SU-DHL-6 (cell line): Measurements from ENCODE around the gene GPR132.
A peak's percentile ranks its signal among the peaks of the same experiment; 100 is the strongest.

ENCODE experiments used
- H2AFZ ChIP-seq: fragments of 200-600 bp; sonication (generic); 2 replicates; pipeline ENCODE4 v1.6.1; 2014; ENCODE audit warnings: low read depth, mild to moderate bottlenecking, moderate library complexity, mixed read lengths, antibody characterized with exemption, low read length; ENCODE audit not compliant: severe bottlenecking
- H3F3A ChIP-seq: fragments of 200-600 bp; shearing (Covaris generic); 2 replicates; pipeline ENCODE4 v1.6.0; 2016; ENCODE audit warnings: antibody characterized with exemption, mild to moderate bottlenecking; ENCODE audit not compliant: insufficient read depth
- H3K27ac ChIP-seq: fragments of 200-600 bp; sonication (generic); 2 replicates; pipeline ENCODE4 v1.5.1; 2016; ENCODE audit warnings: low read depth, mild to moderate bottlenecking, low read length, moderate library complexity, mixed read lengths
- H3K27me3 ChIP-seq: fragments of 200-600 bp; sonication (generic), shearing (Covaris generic); 2 replicates; pipeline ENCODE4 v1.6.0; 2014; ENCODE audit warnings: mild to moderate bottlenecking, low read length
- H3K36me3 ChIP-seq: fragments of 200-600 bp; sonication (generic); 2 replicates; pipeline ENCODE4 v1.6.1; 2014; ENCODE audit warnings: mild to moderate bottlenecking, low read length, mixed read lengths
- H3K4me2 ChIP-seq: fragments of 300-600, 200-600 bp; shearing (Covaris generic), sonication (generic); 2 replicates; pipeline ENCODE4 v1.6.0; 2014; ENCODE audit warnings: low read length, low read depth, mild to moderate bottlenecking; ENCODE audit not compliant: poor library complexity, severe bottlenecking
- H3K4me3 ChIP-seq: fragments of 200-600 bp; sonication (generic); 2 replicates; pipeline ENCODE4 v1.5.1; 2014; ENCODE audit warnings: antibody characterized with exemption, low read length, mild to moderate bottlenecking, mixed read lengths; ENCODE audit not compliant: insufficient read depth, poor library complexity, severe bottlenecking
- H3K79me2 ChIP-seq: fragments of 200-600 bp; sonication (generic); 2 replicates; pipeline ENCODE4 v1.6.1; 2014; ENCODE audit warnings: mild to moderate bottlenecking, low read length, moderate library complexity; ENCODE audit not compliant: insufficient read depth
- H3K9ac ChIP-seq: fragments of 200-600 bp; sonication (generic); 2 replicates; pipeline ENCODE4 v1.7.0; 2014; ENCODE audit warnings: mild to moderate bottlenecking, low read length
- H3K9me2 ChIP-seq: fragments of 200-600 bp; sonication (generic); replicated peaks from 2 replicates; pipeline ENCODE4 v1.6.1; 2014; ENCODE audit warnings: low read length; ENCODE audit not compliant: insufficient read depth
- H3K9me3 ChIP-seq: fragments of 200-600 bp; sonication (generic); 2 replicates; pipeline ENCODE4 v1.6.1; 2014; ENCODE audit warnings: low read length, mixed read lengths; ENCODE audit not compliant: insufficient read depth
- H4K20me1 ChIP-seq: fragments of 200-600 bp; sonication (generic); 2 replicates; pipeline ENCODE4 v1.6.1; 2014; ENCODE audit warnings: low read depth, mild to moderate bottlenecking, antibody characterized with exemption, low read length, moderate library complexity, mixed read lengths
- CTCF ChIP-seq: fragments of 200-600 bp; sonication (generic); IDR thresholded peaks from one replicate; pipeline ENCODE4 v1.5.1; 2017; ENCODE audit warnings: antibody characterized with exemption, mild to moderate bottlenecking, low read length, moderate library complexity; ENCODE audit not compliant: insufficient read depth, poor library complexity, severe bottlenecking
- EZH2phosphoT487 ChIP-seq: fragments of 200-600 bp; sonication (generic), shearing (Covaris generic); conservative IDR thresholded peaks from 2 replicates; pipeline ENCODE4 v1.6.1; 2018; ENCODE audit warnings: mild to moderate bottlenecking, antibody characterized with exemption, low read length, moderate library complexity, mixed read lengths

The GPR132 gene

GRCh38 chr14:105012171-105012985 lies 52.9 kb downstream of the GPR132 start:
- Histone ChIP-seq H3K9me3 (no peaks in the 10 kb centered on the region), H3K9ac (no peak overlapping the region), H3K36me3 (peaks cover 7% of the 10 kb centered on the region; the same call in 1 of the 2 replicates), H3K9me2 (no peaks in the 10 kb centered on the region), H2AFZ (no peak overlapping the region), H3F3A (peaks cover 18% of the 10 kb centered on the region), H3K79me2 (peaks cover 87% of the 10 kb centered on the region), H3K27ac (peak overlapping the region; percentile 50), H3K4me3 (no peak overlapping the region), H3K4me2 (peak overlapping the region; percentile 90), H4K20me1 (peaks cover 48% of the 10 kb centered on the region), H3K27me3 (no peaks in the 10 kb centered on the region)
- TF ChIP-seq EZH2phosphoT487 (no peak), CTCF (peak; percentile 39)

DNA sequence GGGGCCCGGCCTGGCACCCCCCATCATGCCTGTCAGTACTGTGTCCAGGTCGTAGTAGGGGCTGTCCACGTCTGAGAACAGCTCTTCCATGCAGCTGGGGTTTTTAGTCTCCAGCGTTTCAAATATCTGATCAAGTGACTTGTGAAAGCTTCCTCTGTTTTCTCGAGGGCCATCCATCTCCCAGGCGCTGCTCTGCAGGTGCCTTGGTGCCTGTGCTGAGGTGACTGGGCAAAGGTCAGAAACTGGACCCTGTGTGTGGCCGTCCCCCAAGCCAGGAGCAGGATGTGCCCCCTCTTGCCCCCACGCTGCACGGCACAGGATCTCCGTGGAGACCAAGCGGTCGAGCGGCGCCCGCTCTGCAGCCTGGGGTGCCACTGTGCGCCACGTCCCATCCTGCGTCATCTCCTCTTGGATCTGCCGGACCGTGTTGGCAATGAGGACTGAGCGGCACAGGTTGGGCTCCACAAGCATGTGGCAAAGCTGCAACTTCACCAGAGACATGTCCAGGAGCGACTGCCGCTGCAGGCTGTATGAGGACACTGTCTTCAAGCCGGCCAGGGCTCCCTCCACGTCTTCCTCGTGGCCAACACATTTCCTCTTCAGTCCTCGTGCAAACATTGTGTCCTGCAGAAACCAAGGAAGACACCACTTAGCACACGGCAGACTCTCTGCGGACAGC lies 53.8 kb downstream of the GPR132 start:
- Histone ChIP-seq H4K20me1 (peaks cover 44% of the 10 kb centered on the region), H3K27me3 (no peaks in the 10 kb centered on the region), H3F3A (peaks cover 18% of the 10 kb centered on the region), H3K27ac (no peak overlapping the region), H3K36me3 (peaks cover 7% of the 10 kb centered on the region; the same call in 1 of the 2 replicates), H3K4me3 (no peak overlapping the region), H3K9me2 (no peaks in the 10 kb centered on the region), H3K4me2 (no peak overlapping the region), H3K79me2 (peaks cover 81% of the 10 kb centered on the region), H3K9me3 (no peaks in the 10 kb centered on the region), H2AFZ (no peak overlapping the region), H3K9ac (no peak overlapping the region)
- no peak for TF ChIP-seq CTCF
- TF ChIP-seq EZH2phosphoT487 = no peak

DNA sequence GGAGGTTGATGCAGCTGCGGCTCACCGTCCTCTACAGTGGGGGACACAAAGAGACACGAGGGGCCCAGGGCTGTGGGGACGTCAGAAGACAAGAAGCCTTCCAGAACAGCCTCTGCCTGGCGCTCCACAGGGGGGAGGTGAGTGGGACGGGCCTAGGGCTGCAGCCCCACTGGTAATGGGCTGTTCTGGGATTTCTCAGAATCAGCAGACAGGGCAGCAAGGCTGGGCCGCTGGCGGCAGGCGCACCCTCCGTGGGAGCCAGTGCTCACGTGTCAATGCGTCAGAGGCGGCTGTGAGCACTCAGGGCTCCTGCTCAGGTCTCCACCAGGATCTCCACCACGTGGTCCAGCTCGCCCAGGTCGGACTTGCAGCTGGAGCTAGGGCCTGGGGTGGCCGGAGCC lies 54.3 kb downstream of the GPR132 start:
- H2AFZ ChIP-seq = no peak overlapping the region
- H3K9ac ChIP-seq = no peak overlapping the region
- H3K9me2 ChIP-seq = no peaks in the 10 kb centered on the region
- H3K79me2 ChIP-seq = peaks cover 76% of the 10 kb centered on the region
- peaks cover 18% of the 10 kb centered on the region for H3F3A ChIP-seq
- no peak overlapping the region for H3K4me3 ChIP-seq
- TF ChIP-seq EZH2phosphoT487 = no peak
- no peak for TF ChIP-seq CTCF
- no peaks in the 10 kb centered on the region for H3K27me3 ChIP-seq
- H3K36me3 ChIP-seq = peaks cover 7% of the 10 kb centered on the region; the same call in 1 of the 2 replicates
- H3K4me2 ChIP-seq = no peak overlapping the region
- no peak overlapping the region for H3K27ac ChIP-seq
- H3K9me3 ChIP-seq = no peaks in the 10 kb centered on the region
- peaks cover 39% of the 10 kb centered on the region for H4K20me1 ChIP-seq
